ENCODE data around the gene SCCPDH.

Gene SCCPDH

GRCh38 chr1:246779561-246780175 lies 55.5 kb downstream of the SCCPDH start:
- H3K9me3 ChIP-seq (ENCODE audit: insufficient read depth, low read length), result no peaks in the 10 kb centered on the region
- H3K27me3 ChIP-seq (ENCODE audit: low read depth, low read length), result no peaks in the 10 kb centered on the region
- H3K9ac ChIP-seq (ENCODE audit: low read length), result no peak overlapping the region
- no peak overlapping the region for H3K4me2 ChIP-seq (ENCODE audit: low read length)
- no peaks in the 10 kb centered on the region for H4K20me1 ChIP-seq (ENCODE audit: insufficient read depth, low read length)
- H3K4me1 ChIP-seq (ENCODE audit: low read length), result no peaks in the 10 kb centered on the region
- H3K27ac ChIP-seq (ENCODE audit: low read length), result no peak overlapping the region
- H3K4me3 ChIP-seq (ENCODE audit: low read length), result no peak overlapping the region
- no peaks in the 10 kb centered on the region for H3K79me2 ChIP-seq (ENCODE audit: low read length)
- H3K36me3 ChIP-seq (replicated peaks; ENCODE audit: low read depth, low read length), result peaks cover 13% of the 10 kb centered on the region
- TF ChIP-seq EZH2phosphoT487 (IDR thresholded peaks at IDR 0.05; ENCODE audit: low read depth) (no peak), CTCF (IDR thresholded peaks at IDR 0.05; ENCODE audit: low read depth, low read length) (no peak)
- H2AFZ ChIP-seq (ENCODE audit: low read depth, low read length), result no peak overlapping the region

GRCh38 chr1:246780264-246780663 lies 56.1 kb downstream of the SCCPDH start:
- no peaks in the 10 kb centered on the region for H3K79me2 ChIP-seq (ENCODE audit: low read length)
- no peaks in the 10 kb centered on the region for H3K4me1 ChIP-seq (ENCODE audit: low read length)
- no peaks in the 10 kb centered on the region for H3K9me3 ChIP-seq (ENCODE audit: insufficient read depth, low read length)
- H3K27me3 ChIP-seq (ENCODE audit: low read depth, low read length), result no peaks in the 10 kb centered on the region
- H3K4me3 ChIP-seq (ENCODE audit: low read length), result no peak overlapping the region
- no peaks in the 10 kb centered on the region for H4K20me1 ChIP-seq (ENCODE audit: insufficient read depth, low read length)
- no peak overlapping the region for H3K27ac ChIP-seq (ENCODE audit: low read length)
- H3K4me2 ChIP-seq (ENCODE audit: low read length), result no peak overlapping the region
- H3K9ac ChIP-seq (ENCODE audit: low read length), result no peak overlapping the region
- TF ChIP-seq EZH2phosphoT487 (IDR thresholded peaks at IDR 0.05; ENCODE audit: low read depth) (no peak), CTCF (IDR thresholded peaks at IDR 0.05; ENCODE audit: low read depth, low read length) (no peak)
- H2AFZ ChIP-seq (ENCODE audit: low read depth, low read length), result no peak overlapping the region
- peaks cover 10% of the 10 kb centered on the region for H3K36me3 ChIP-seq (replicated peaks; ENCODE audit: low read depth, low read length)

GRCh38 chr1:246781212-246781611 lies 57.0 kb downstream of the SCCPDH start:
- Histone ChIP-seq H3K79me2 (ENCODE audit: low read length) (no peaks in the 10 kb centered on the region), H3K4me1 (ENCODE audit: low read length) (no peaks in the 10 kb centered on the region), H3K36me3 (replicated peaks; ENCODE audit: low read depth, low read length) (peaks cover 4% of the 10 kb centered on the region), H4K20me1 (ENCODE audit: insufficient read depth, low read length) (no peaks in the 10 kb centered on the region), H3K9me3 (ENCODE audit: insufficient read depth, low read length) (no peaks in the 10 kb centered on the region), H3K27ac (ENCODE audit: low read length) (no peak overlapping the region), H3K4me3 (ENCODE audit: low read length) (no peak overlapping the region), H3K9ac (ENCODE audit: low read length) (no peak overlapping the region), H2AFZ (ENCODE audit: low read depth, low read length) (no peak overlapping the region), H3K27me3 (ENCODE audit: low read depth, low read length) (no peaks in the 10 kb centered on the region), H3K4me2 (ENCODE audit: low read length) (no peak overlapping the region)
- TF ChIP-seq EZH2phosphoT487 (IDR thresholded peaks at IDR 0.05; ENCODE audit: low read depth) (no peak), CTCF (IDR thresholded peaks at IDR 0.05; ENCODE audit: low read depth, low read length) (no peak)

GRCh38 chr1:246782120-246782900 lies 58.1 kb downstream of the SCCPDH start:
- no peak for TF ChIP-seq EZH2phosphoT487 (IDR thresholded peaks at IDR 0.05; ENCODE audit: low read depth)
- Histone ChIP-seq H3K79me2 (ENCODE audit: low read length) (no peaks in the 10 kb centered on the region), H3K4me3 (ENCODE audit: low read length) (no peak overlapping the region), H3K9ac (ENCODE audit: low read length) (no peak overlapping the region), H3K36me3 (replicated peaks; ENCODE audit: low read depth, low read length) (no peaks in the 10 kb centered on the region), H3K27me3 (ENCODE audit: low read depth, low read length) (no peaks in the 10 kb centered on the region), H4K20me1 (ENCODE audit: insufficient read depth, low read length) (no peaks in the 10 kb centered on the region), H2AFZ (ENCODE audit: low read depth, low read length) (no peak overlapping the region), H3K9me3 (ENCODE audit: insufficient read depth, low read length) (no peaks in the 10 kb centered on the region), H3K4me2 (ENCODE audit: low read length) (no peak overlapping the region), H3K27ac (ENCODE audit: low read length) (no peak overlapping the region), H3K4me1 (ENCODE audit: low read length) (no peaks in the 10 kb centered on the region)
